Cerebellar nuclear complex (tissue), 1 donor: ENCODE results near the gene NEGR1.

Experiments used
- DNase-seq, 2 experiments: peaks; one replicate each; lab custom pipeline; 2025; lab: John Stamatoyannopoulos, UW

The NEGR1 gene

DNA sequence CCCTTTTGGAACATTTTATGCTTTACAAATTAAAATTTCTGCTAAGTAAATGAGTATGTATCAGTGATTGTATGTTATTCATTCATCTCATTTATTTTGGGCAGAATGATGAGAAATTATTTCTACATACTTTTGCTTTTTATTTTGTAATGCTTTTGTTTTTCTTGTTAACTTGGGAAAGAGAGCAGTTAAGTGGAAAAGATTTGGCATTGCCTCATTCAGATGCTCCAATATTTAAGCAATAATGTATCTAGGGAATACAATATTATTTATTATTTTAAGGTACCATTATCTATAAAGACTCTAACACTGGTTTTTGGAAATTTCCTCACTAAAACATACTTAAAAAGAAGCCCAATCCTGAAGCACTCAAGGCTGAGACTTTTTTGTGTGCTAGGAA lies 431.8 kb downstream of the NEGR1 start:
- DNase-seq: no peak

DNA sequence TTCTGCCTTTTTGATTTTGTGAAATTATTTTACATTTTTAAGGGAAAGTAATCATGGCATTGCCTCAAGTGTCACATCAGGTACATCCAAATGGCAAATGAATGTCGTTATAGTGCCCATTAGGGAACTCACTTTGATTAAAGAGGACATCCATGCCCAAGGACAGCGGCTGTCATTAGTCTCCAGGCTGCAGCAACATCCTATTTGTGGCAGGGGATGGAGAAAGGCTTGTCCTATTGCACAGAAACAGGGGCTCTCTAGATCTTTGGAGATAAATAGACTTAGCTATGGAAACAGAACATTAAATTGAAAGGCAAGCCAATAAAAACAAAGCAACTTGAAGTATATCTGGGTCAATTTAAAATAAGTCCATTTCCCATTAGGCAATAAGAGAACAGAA lies 439.3 kb downstream of the NEGR1 start:
- DNase-seq: no peak

DNA sequence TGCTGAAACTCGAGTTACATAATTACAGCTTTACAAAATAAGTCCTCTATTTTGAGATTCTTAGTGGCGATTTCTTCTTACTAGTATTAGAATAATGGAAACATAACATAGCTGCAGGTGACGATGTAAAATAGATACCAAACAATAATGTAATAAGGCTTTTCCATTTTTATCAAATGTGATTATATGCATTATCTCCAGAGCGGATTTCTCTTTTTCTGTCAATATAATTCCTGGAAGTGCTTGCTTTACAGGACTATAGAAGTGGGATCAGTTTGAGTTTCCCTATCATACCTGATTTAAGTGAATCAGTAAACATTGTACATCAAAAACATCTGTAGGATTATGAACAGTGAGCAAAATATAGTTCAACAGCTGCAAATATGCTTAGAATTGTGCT lies 442.5 kb downstream of the NEGR1 start:
- DNase-seq: no peak

DNA sequence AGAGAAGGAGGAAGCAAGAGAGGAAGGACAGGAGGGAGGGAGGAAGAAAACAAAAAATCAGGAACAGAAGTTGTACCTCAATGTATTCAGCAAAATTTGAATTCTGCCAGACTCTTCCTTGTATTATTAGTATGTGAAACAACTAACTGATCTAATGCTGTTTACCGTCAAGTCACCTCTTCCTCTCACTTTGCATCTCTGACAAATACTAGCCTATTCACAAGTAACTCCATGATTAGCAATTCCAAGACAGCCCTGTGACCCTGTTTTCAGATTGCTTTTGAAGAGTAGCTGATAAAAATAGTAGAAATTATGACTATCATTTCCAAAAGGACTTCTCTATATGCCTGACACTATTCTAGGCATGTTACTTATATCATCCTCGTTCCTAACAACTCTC lies 445.4 kb downstream of the NEGR1 start:
- DNase-seq: no peak

DNA sequence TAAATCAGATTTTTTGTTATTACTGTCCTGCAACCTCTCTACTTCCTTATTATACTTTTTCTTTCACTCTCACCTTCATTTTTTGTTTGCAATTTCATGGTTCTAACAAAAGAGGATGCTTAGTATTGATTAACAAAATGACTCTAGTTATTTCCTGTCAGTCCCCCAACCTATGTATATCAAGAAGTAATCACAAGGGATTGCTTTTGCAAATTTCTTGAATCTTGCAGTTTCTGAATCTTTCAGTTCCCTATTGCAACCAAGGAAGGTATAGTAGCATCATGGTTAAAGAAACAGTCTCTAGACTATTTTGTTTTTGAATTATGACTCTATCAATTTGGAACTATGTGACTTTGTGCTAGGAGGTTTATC lies 446.9 kb downstream of the NEGR1 start:
- DNase-seq: no peak

DNA sequence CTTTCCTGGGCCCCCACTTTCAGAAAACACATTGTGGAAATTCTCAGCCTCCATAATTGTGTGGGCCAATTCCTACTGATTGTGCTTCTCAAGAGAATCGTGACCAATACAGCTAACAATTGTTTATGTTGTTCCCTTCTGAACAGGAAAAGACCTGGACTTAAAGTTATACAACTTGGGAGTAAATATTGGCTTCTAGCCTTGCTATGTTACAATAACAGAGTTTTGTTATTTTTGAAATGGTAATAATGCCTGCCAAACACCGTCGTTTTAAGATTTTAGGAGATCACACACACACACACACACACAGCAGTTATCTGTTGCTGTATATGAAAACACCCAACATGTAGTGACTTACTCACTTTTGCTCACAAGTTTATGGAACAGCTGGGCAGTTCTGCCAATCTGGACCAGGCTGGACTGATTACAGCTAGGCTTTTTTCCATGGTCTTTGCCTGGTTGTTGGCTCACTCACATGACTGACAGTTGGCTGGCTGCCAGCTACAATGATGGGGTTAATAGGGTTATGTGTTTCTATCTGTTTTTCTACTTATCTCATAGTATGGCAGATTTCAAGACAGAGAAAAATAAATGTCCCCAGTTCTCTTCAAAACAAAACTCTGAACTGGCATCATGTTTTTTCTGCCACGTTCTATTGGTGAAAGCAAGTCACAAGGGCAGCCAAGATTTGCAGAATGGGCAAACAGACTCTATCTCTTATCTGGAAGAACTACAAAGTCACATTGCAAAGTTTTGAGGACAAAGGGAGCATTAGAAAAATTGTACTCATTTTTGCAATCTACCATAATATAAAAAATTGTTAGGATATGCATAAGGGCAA lies 447.5 kb downstream of the NEGR1 start:
- no peak for DNase-seq

DNA sequence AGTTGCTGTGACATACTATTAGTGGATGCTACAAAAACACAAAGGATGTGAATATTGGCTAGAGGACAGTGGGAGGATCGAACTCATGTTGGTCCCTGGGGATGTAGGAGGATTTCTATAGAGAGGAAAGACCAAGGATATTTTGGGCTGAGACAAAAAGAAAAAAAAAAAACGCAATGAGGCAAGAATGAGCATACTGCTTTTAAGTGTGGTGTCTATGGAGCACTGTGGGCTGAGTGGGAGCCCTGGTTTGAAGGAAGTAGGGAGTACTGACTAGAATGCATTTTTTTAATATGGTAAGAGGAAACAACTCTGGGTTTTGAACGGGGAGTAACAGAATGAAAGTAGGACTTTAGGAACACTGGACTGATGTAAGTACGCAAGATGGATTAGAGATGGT lies 450.7 kb downstream of the NEGR1 start:
- no peak for DNase-seq

DNA sequence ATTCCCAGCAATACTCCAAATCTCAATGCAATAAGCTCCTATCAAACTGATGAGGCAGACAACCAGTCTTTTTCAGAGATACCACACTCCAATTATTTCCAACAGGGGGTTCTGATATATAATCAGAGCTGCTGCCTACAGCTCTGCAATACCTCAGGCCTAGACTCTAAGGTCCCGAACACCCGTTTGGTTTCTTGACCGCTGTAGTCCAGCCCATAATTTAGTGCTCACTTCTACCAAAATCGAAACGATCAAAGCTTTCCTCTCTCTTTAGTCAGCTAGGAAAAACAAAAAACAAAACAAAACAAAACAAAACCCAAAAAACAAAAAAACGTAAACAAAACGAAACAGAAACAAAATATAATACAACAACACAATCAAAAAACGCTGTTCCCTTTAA lies 453.0 kb downstream of the NEGR1 start:
- DNase-seq: no peak

DNA sequence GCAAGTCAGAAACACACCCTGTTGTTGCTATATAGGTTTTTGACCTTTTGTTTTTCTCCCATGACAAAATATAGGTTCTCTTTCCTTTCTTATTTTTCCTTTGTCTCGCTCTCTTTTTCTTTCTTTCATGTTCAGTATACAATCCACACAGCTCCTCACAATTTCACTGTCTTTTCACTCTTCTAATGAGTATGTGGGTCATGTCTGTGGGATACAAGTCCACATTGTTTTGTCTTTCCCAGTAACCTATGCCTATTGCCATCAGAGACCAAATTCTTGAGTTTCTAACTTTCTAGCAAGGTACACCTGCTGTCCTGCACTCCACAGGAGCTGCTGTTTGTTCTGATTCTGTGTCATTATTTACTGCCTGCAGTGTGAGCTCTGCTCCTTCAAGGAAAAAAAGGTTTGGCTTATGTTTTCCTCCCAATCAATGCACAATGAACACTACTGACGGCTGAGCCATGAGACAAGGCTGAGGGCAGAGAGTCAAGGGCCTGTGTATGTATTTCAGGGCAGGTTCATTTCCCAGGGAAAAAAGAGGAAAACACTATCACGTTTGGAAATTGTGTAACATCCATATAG lies 453.8 kb downstream of the NEGR1 start:
- no peak for DNase-seq

DNA sequence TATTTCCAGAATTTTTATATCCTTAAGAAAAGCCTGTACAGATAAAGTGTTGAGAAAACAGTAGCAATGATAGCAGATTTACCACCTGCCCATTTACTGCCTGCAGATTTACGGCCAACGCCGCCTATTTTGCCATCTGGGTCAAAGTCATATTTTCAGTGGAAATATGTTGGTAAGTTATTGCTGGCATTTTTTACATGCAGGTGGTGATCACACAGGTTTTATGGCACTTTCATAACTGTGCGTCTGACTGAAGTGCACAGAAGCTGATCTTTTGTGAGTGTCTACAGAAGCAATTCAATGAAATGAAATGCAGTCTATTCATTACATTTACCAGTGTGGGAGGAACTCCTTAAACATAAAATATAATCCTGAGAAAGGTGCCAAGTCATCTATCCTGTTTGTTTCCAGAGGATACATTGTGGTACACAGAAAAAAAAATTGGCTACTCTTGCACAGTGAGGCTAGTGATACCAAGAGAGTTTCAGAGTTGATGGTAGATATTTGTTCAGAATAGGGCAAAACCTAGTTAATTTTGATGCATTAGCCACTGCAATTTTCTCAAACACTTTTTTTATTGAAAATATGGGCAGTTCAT lies 458.5 kb downstream of the NEGR1 start:
- no peak for DNase-seq

DNA sequence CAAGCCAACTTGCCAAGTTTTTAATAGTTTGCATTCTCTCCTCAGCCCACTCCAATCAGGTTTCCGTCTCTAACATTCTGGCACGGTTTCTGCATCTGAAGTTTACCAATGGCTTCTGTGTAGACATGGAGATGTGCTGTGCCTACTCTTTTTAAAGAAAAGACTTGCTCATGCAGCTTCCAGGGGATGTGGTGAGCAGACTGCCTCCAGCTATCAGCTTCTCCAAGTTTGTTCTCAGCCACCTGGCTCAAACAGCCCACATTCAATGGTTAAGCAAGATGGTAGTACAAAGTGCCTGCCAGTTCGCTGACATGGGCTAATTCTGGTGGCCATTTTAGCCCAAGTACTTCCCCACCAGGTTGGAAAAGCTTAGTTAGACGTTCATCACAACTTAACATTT lies 465.3 kb downstream of the NEGR1 start:
- no peak for DNase-seq

DNA sequence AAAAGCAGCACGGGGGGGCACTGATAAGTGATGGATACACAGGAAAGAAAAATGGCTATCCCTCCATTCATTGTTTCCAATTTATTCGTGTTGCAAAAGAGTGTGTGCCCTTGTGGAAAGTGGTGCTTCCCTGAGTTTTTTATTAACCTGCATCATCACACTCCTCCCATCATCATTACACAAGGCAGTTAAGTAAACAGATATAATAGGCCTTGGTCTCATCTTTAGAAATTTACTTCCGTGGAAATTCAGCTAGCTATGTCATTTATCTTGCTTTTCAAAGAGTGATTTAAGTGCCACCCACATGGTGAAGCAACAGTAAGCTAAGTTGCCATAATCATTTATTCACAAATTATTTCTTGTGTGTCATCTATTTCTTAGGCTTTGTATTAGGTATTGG lies 473.3 kb downstream of the NEGR1 start:
- no peak for DNase-seq

DNA sequence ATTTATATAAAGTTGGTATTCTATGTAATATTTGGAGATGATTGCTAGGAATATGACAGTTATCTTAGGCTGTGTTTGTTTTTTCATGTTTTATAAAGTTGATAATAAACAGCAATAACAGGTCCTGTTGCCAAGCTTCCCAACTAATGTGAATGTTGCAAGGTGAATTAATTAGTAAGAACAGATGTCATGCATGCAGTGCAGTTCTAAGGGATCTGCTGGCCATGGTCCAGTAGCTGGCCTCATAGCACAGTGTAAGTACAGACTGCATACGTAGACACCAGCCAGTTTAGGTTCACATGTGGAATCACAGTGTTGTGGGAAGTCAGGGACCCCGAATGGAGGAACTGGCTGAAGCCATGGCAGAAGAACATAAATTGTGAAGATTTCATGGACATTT lies 478.2 kb downstream of the NEGR1 start:
- DNase-seq: no peak

DNA sequence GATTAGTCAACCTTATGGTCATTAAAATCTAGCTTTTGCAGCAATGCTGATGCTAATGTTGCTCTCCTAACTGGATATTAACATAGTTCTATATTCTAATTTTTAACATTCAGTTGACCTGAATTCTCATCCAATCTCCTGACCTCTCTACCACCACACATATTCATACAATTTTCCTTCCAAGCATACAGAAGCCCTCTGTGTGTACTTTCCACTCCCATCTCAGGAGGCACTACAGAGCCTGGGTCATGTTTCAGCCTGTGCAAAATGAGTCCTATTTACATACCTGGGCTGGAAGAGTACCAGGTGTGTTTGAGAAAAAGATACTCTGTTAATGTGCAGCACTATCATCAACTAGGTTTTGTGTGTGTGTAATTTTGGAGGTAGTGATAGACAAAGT lies 486.3 kb downstream of the NEGR1 start:
- DNase-seq: no peak

DNA sequence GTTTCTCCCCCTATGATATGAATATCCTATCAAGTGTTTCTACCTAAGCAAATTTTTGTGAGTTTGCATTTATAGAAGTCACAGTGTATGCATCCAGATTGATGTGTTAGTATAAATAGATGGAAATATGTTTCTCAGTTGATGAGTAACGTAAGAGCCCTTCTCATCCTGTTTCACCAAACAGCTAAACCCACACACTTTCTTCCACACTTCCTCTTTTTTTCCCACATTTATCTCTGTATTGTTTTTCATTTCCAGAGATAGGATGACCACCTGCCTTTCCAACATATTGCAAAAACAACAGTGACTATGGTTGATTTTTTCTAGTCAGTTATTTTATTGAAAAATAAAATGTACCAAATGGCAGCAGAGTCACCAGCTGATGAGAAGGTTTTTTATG lies 490.1 kb downstream of the NEGR1 start:
- no peak for DNase-seq

DNA sequence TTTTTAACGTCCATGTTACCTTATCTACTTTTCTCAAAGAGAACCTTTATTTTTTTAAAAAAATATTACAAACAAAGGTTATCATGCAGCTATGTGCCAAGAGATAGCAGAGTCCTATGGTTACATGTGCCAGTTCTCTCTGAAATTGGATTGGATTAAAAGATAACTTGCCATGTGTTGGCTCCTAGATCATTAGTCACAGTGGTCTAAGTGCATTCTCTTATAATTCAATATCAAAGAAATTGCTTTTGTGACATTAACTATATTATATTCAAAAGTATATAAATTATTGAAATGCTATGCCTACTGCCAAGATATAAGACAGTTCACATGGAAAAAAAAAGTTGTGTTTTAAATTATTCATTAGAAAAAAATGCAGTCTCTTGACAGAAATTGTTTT lies 494.2 kb downstream of the NEGR1 start:
- DNase-seq: no peak

DNA sequence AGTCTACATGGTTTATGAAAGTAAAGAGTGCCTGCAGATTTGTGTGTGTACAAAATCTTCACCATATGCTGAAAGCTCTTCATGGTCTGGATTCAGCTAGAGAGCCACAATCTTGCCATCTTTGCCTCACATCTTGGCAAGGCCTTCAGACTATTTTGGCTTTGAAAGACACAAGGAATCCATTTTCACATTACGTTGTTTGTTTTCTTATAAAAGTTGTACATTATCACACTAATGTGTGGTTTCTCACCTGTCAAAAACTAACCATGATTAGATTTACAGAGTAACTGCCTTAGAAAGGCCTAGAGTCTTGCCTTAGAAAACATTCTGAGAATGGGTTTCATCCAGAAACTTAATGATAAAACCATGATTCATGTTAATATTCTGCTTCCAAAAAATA lies 494.6 kb downstream of the NEGR1 start:
- DNase-seq: no peak

DNA sequence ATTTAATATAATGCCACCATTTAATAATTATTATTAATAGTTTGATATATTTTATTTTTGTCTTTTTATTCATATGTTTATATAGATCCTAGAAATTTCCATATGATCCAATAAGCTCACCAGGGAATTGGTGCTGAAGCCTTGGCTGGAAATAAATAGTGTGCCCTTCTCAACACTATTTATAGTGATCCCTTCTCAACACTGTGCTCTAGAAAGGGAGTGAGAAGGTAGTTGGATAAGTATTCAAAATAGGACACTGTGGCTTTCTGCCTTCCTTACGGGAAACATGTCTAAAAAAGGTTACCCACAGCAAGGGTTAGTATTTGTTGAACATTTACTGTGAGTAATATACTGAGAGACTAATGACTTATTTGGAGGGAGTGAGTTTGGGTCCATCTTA lies 496.1 kb downstream of the NEGR1 start:
- no peak for DNase-seq

DNA sequence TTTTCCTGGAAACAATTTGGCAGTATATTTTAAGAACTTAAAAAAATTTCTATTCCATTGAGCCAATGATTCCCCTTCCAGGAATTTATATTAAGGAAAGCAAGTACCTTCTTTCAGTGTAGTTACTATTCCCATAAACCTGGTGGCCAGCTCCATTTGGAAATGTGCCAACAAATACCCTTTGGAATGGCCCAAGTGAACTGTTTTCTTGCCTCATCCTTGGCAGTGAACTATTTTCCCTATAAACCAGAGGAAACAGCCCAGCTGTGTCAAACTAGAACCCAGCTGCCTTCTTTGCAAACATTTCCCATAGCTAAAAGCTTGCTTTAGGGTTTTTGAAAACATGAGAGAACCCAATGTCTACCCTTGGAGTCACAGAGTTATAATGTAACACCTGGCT lies 496.9 kb downstream of the NEGR1 start:
- DNase-seq: no peak

DNA sequence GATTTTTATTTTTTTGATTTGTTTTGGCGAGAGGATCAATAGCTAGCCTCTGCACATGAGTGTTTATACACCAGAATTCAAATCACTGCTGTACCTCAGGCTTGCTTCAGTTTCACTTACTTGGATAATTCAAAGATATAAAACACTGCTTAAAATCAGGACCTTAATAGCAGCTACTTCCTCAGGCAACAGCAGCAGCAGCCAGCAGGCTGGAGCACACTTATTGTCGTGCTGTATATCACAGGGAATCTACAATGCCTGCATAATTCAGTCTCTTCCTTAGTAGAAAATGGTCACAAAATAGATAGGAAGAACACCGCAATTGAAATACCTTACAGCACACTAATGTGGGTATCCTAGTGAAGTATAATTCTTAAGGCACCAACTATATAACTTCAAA lies 497.3 kb downstream of the NEGR1 start:
- DNase-seq: no peak

DNA sequence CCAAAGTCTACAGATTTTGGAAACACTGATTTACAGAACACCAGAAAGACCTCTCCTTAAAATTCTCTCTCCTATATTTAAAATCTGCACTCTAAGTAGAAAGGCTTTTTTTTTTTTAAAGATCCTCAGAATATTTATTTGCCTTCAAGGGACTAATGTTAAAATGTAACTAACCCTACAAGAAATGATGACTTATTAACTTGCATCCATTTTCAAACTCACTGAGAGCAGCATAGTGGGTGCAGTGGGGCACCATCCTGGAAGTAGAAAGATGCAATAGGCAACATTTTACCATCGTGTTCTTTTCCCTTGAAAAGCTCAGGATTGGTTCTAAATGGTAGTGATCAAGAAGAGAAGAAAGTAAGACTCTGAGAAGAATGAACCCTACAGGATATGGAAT lies 498.1 kb downstream of the NEGR1 start:
- no peak for DNase-seq

DNA sequence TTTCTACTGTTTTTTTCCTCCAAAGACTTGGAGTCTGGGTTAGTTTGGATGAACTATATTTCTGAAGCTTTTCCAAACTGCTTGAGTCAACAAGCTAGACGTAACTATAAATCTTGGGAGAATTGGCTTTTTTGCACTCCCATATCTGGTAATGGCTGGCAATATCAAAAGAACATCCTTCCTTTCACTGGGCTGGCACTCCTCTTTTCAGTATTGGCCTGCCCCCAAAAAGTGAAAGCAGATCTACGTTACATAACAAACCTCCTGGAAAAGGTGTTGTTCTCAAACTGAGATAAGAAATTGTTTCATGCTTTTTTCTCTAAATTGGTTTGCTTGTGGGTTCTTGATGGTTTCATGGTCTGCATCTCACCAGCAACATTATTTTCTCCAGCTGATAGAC lies 499.3 kb downstream of the NEGR1 start:
- no peak for DNase-seq

DNA sequence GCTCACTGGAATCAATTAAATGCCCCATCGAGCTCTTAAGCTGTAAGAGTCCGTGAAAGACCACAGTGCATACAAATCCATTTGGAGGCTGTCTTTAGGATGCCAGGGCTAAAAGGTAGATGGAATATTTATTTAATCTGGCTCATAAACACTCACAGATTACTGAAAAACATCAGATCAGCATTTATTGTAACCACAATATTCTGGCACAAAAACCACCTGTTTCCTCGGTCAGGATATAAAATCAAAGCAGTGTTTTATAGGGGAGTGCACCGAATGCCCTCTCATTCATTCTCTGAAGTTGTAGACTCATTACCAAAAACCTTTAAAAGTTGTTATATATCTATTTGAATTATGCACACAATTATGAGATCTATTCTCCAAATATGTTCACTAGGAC lies 500.9 kb downstream of the NEGR1 start:
- no peak for DNase-seq

DNA sequence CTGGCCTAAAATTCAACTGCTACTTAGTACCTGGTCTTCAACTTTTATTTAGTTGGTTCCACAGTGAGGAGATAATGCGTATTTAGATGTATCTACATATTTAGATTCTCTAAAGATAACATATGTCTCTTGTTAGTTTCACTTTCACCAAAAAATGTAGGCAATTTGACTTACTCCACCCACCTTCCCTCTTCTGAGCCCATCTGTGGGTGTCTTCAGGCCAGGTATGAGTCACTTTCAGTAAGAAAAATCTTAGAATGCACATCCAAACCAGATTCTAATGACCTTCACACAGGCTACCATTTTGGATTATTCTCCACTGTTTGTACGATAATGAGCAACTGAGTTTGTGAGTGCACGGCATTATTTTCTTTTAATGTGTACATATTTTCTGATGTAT lies 501.7 kb downstream of the NEGR1 start:
- no peak for DNase-seq
